Common myeloid progenitor, CD34-positive (primary cell): Measurements from ENCODE around the gene IGFBP1.

Source experiments
- CTCF ChIA-PET: fragments of 350-600 bp; sonication (Branson Sonifier 250); formaldehyde crosslinking; loops from one replicate; lab custom pipeline; 2021; ENCODE audit warnings: antibody characterized with exemption; lab: Charles Lee
- POLR2A ChIA-PET: fragments of 350-600 bp; sonication (Branson Sonifier 250); formaldehyde crosslinking; loops from one replicate; lab custom pipeline; 2021; ENCODE audit warnings: antibody characterized with exemption; lab: Charles Lee
- DNase-seq, 3 donors: peaks; one replicate each; pipeline versions ENCODE4 v3.0.0 to v3.0.0-alpha.2; 2013
- H3K27ac ChIP-seq, 2 experiments: 1 replicate in 1 of 2; 2 replicates in 1 of 2; pipeline ENCODE4 v1.7.0; 2013; ENCODE audit warnings: inconsistent platforms in 2 of 2, low read length in 2 of 2, mild to moderate bottlenecking in 2 of 2, low read depth in 1 of 2, moderate library complexity in 1 of 2; ENCODE audit not compliant: severe bottlenecking in 2 of 2, insufficient read depth in 1 of 2, poor library complexity in 1 of 2
- H3K27me3 ChIP-seq, 5 experiments: replicated peaks in 2 of 5; 1 replicate in 3 of 5; 2 replicates in 2 of 5; pipeline versions ENCODE4 v1.6.1 to v1.7.0; 2013; ENCODE audit warnings: low read length in 4 of 5, mild to moderate bottlenecking in 2 of 5, moderate library complexity in 2 of 5, inconsistent platforms in 1 of 5; ENCODE audit not compliant: insufficient read depth in 5 of 5, control insufficient read depth in 4 of 5
- H3K36me3 ChIP-seq, 4 experiments: 1 replicate in 2 of 4; 2 replicates in 2 of 4; pipeline versions ENCODE4 v1.6.1 to v1.7.0; 2013; ENCODE audit warnings: low read length in 3 of 4, control low read depth in 1 of 4, mild to moderate bottlenecking in 1 of 4; ENCODE audit not compliant: control insufficient read depth in 4 of 4, insufficient read depth in 4 of 4
- H3K4me1 ChIP-seq, 4 experiments: 1 replicate in 3 of 4; 2 replicates in 1 of 4; pipeline versions ENCODE4 v1.6.1 to v1.7.1; 2013; ENCODE audit warnings: low read length in 3 of 4, mild to moderate bottlenecking in 3 of 4, control low read depth in 1 of 4, inconsistent platforms in 1 of 4, moderate library complexity in 1 of 4; ENCODE audit not compliant: control insufficient read depth in 4 of 4, insufficient read depth in 4 of 4; ENCODE audit errors: control extremely low read depth in 1 of 4
- H3K4me3 ChIP-seq, 7 experiments: 1 replicate in 4 of 7; 2 replicates in 3 of 7; pipeline versions ENCODE4 v1.5.1 to v1.7.0; 2013; ENCODE audit warnings: mild to moderate bottlenecking in 7 of 7, low read length in 6 of 7, moderate library complexity in 6 of 7, inconsistent platforms in 2 of 7, low read depth in 2 of 7, control low read depth in 1 of 7; ENCODE audit not compliant: insufficient read depth in 4 of 7, control insufficient read depth in 1 of 7; ENCODE audit errors: extremely low read depth in 1 of 7
- H3K9me3 ChIP-seq, 5 experiments: 1 replicate in 4 of 5; 2 replicates in 1 of 5; pipeline versions ENCODE4 v1.6.1 to v1.7.1; 2013; ENCODE audit warnings: low read length in 4 of 5, mild to moderate bottlenecking in 2 of 5, inconsistent platforms in 1 of 5, low read depth in 1 of 5, moderate library complexity in 1 of 5; ENCODE audit not compliant: control insufficient read depth in 4 of 5, insufficient read depth in 2 of 5; ENCODE audit errors: control extremely low read depth in 1 of 5
- WGBS: methylation state at CpG from one replicate; pipeline ENCODE4 v1.1.5; 2013; ENCODE audit not compliant: insufficient coverage; 5-methylcytosine and 5-hydroxymethylcytosine counted together

IGFBP1 gene

GRCh38 chr7:45914911-45915310, 26.6 kb downstream of the IGFBP1 start:
- DNase-seq, result no peak
- WGBS, result 91% methylated on average over 8 of the region's 12 CpGs
- no peak overlapping the region for H3K27ac ChIP-seq
- no peak overlapping the region for H3K4me3 ChIP-seq
- H3K4me1 ChIP-seq, result peaks cover 0 to 3% (median 0%) of the 10 kb centered on the region in 4 experiments
- H3K9me3 ChIP-seq, result peaks cover 0 to 5% (median 0%) of the 10 kb centered on the region in 5 experiments
- ChIA-PET POLR2A (no interaction called here), CTCF (interaction anchor here (1.3 to 7.5 kb wide), 2 partner anchors 26 to 1266 kb away, joined by 4 to 48 read pairs; no protein-coding TSS in a partner anchor)
- H3K36me3 ChIP-seq, result no peaks in the 10 kb centered on the region
- peaks cover 17 to 58% (median 25%) of the 10 kb centered on the region in 5 experiments for H3K27me3 ChIP-seq

- DNase-seq, result no peak
- peaks cover 18 to 64% (median 27%) of the 10 kb centered on the region in 5 experiments for H3K27me3 ChIP-seq
- H3K4me1 ChIP-seq, result peaks cover 0 to 8% (median 3%) of the 10 kb centered on the region in 4 experiments
- 100% methylated on average over 3 of the region's 3 CpGs for WGBS
- H3K9me3 ChIP-seq, result peaks cover 0 to 7% (median 0%) of the 10 kb centered on the region in 5 experiments
- H3K36me3 ChIP-seq, result no peaks in the 10 kb centered on the region
- H3K4me3 ChIP-seq, result no peak overlapping the region
- ChIA-PET CTCF (interaction anchor here (1.3 to 7.5 kb wide), 3 partner anchors 27 to 1265 kb away, joined by 4 to 48 read pairs (median 6); no protein-coding TSS in a partner anchor), POLR2A (no interaction called here)
- no peak overlapping the region for H3K27ac ChIP-seq
These were observed 27.3 kb downstream of the IGFBP1 start for GRCh38 chr7:45915606-45916005.

- CTCF ChIA-PET, result interaction anchor here (0.7 to 7.5 kb wide), 10 partner anchors 9 to 1264 kb away, joined by 3 to 48 read pairs (median 5); partner anchors contain the start of gene IGFBP1
These were observed 28.8 kb downstream of the IGFBP1 start for GRCh38 chr7:45917064-45917463.

GRCh38 chr7:45917658-45918057, 29.4 kb downstream of the IGFBP1 start:
- H3K9me3 ChIP-seq, result peaks cover 0 to 7% (median 0%) of the 10 kb centered on the region in 5 experiments
- CTCF ChIA-PET, result interaction anchor here (0.7 to 7.5 kb wide), 18 partner anchors 9 to 1265 kb away, joined by 3 to 48 read pairs (median 4); partner anchors contain the start of gene IGFBP1
- no peak overlapping the region for H3K4me3 ChIP-seq
- H3K4me1 ChIP-seq, result peaks cover 0 to 22% (median 16%) of the 10 kb centered on the region in 4 experiments
- no peaks in the 10 kb centered on the region for H3K36me3 ChIP-seq
- no peak overlapping the region for H3K27ac ChIP-seq
- peaks cover 18 to 75% (median 35%) of the 10 kb centered on the region in 5 experiments for H3K27me3 ChIP-seq
- peak; percentile 50 to 78 (median 68) for DNase-seq
- POLR2A ChIA-PET, result no interaction called here
- WGBS, result 8% methylated on average over 15 of the region's 15 CpGs

More at GRCh38 chr7:45917064-45917463, 28.8 kb downstream of the IGFBP1 start:
- no peak overlapping the region for H3K27ac ChIP-seq
- peaks cover 18 to 69% (median 32%) of the 10 kb centered on the region in 5 experiments for H3K27me3 ChIP-seq
- DNase-seq, result no peak
- no peaks in the 10 kb centered on the region for H3K36me3 ChIP-seq
- WGBS, result 100% methylated on average over 1 of the region's 14 CpGs
- H3K9me3 ChIP-seq, result peaks cover 0 to 7% (median 0%) of the 10 kb centered on the region in 5 experiments
- POLR2A ChIA-PET, result no interaction called here
- peaks cover 0 to 20% (median 13%) of the 10 kb centered on the region in 4 experiments for H3K4me1 ChIP-seq
- no peak overlapping the region for H3K4me3 ChIP-seq

GRCh38 chr7:45918556-45918955, 30.3 kb downstream of the IGFBP1 start:
- H3K4me1 ChIP-seq, result peaks cover 0 to 27% (median 18%) of the 10 kb centered on the region in 4 experiments
- no CpG with 5 or more reads among the region's 2 CpGs for WGBS
- no peak overlapping the region for H3K4me3 ChIP-seq
- no peak for DNase-seq
- POLR2A ChIA-PET, result no interaction called here
- peaks cover 0 to 7% (median 0%) of the 10 kb centered on the region in 5 experiments for H3K9me3 ChIP-seq
- peaks cover 21 to 83% (median 43%) of the 10 kb centered on the region in 5 experiments for H3K27me3 ChIP-seq
- no peaks in the 10 kb centered on the region for H3K36me3 ChIP-seq
- no peak overlapping the region for H3K27ac ChIP-seq
- CTCF ChIA-PET, result interaction anchor here (0.9 to 7.5 kb wide), 15 partner anchors 10 to 1267 kb away, joined by 3 to 48 read pairs (median 4); no protein-coding TSS in a partner anchor

GRCh38 chr7:45919231-45919784, 31.0 kb downstream of the IGFBP1 start:
- ChIA-PET POLR2A (no interaction called here), CTCF (interaction anchor here (0.7 to 7.5 kb wide), 13 partner anchors 9 to 1264 kb away, joined by 3 to 48 read pairs (median 4); no protein-coding TSS in a partner anchor)
- peaks cover 0 to 27% (median 18%) of the 10 kb centered on the region in 4 experiments for H3K4me1 ChIP-seq
- no peak overlapping the region for H3K27ac ChIP-seq
- peaks cover 21 to 90% (median 46%) of the 10 kb centered on the region in 5 experiments for H3K27me3 ChIP-seq
- H3K36me3 ChIP-seq, result no peaks in the 10 kb centered on the region
- WGBS, result 55% methylated on average over 7 of the region's 9 CpGs
- H3K9me3 ChIP-seq, result peaks cover 0 to 7% (median 0%) of the 10 kb centered on the region in 5 experiments
- no peak overlapping the region for H3K4me3 ChIP-seq
- no peak for DNase-seq
